IgD-negative memory B cell (primary cell): Measurements from ENCODE around the gene SLC6A3. TPM values are rescaled to one million over a fixed set of nuclear protein-coding genes. Genes with fewer than 3 reads are reported as not detected.

Source experiments
- H3K27ac Mint-ChIP-seq, 3 donors: one replicate each; pipeline ENCODE4 v1.8.0; 2020 to 2022; ENCODE audit warnings: mild to moderate bottlenecking in 3 of 3, mixed read lengths in 3 of 3, moderate library complexity in 1 of 3
- H3K27me3 Mint-ChIP-seq: one replicate; pipeline ENCODE4 v1.8.0; 2021; ENCODE audit warnings: mixed read lengths
- H3K36me3 Mint-ChIP-seq: one replicate; pipeline ENCODE4 v1.8.0; 2020; ENCODE audit warnings: mild to moderate bottlenecking, mixed read lengths
- H3K4me1 Mint-ChIP-seq, 3 donors: one replicate each; pipeline ENCODE4 v1.8.0; 2020 to 2022; ENCODE audit warnings: mixed read lengths in 3 of 3, mild to moderate bottlenecking in 1 of 3
- H3K4me3 Mint-ChIP-seq, 4 donors: one replicate each; pipeline ENCODE4 v1.8.0; 2020 to 2022; ENCODE audit warnings: mild to moderate bottlenecking in 4 of 4, mixed read lengths in 4 of 4, moderate library complexity in 3 of 4
- H3K9me3 Mint-ChIP-seq, 3 donors: one replicate each; pipeline ENCODE4 v1.8.0; 2020 to 2021; ENCODE audit warnings: mixed read lengths in 3 of 3, mild to moderate bottlenecking in 1 of 3
- polyA plus RNA-seq: library from polyadenylated mRNA; unstranded; fragments of 300-500 nt; fragmentation: Illumina TruSeq; gene quantifications from one replicate; pipeline ENCODE4 v1.2.3, GENCODE V29; 2021

SLC6A3 gene
- polyA plus RNA-seq, 1 donor from 2014 or later, result not detected

DNA sequence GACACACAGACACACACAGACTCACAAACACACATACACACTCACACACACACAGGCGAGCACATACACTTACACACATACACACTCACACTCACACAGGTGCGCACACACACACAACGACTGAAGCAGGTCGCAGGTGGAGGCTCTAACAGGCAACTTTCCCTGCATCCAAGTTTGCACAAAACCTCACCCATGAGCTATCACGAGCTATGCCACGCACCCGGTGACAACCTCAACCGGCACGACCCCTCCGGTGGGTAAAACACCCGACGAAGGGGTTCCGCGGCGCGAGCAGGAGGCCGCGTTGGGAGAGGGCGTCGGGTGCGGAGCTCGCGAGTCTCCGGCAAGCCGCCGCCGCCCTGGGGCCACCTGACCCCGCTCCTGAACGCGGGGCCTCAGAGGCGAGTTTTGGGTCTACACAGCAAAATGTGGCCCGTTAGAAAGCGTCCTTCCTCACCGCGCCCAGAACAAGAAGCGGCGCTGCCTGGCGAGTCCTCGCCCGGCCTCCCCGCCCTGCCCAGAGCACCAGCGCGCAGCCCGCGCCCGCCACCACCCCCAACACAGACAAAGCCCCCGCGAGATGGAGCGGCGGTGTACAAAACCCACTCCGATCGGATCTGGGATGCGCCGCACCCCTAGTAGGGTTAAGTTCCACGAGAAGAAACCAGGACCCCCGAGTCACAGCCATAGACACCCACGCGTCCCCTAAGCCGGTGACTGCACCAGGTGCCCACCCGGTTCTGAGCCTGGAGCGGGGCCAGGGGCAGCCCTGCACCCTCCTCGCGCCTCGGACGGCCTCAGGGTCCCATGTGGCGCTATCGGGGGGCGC, 665 bp downstream of the SLC6A3 start:
- H3K27me3 Mint-ChIP-seq, result peaks cover 44% of the 10 kb centered on the region
- no peak overlapping the region for H3K27ac Mint-ChIP-seq
- H3K4me3 Mint-ChIP-seq, result peak overlapping the region in 3 of 4 donors; percentile 55 to 81 (median 71)
- H3K4me1 Mint-ChIP-seq, result peaks cover 1 to 4% (median 2%) of the 10 kb centered on the region in 3 donors
- H3K36me3 Mint-ChIP-seq, result no peaks in the 10 kb centered on the region
- peaks cover 3 to 12% (median 7%) of the 10 kb centered on the region in 3 donors for H3K9me3 Mint-ChIP-seq

DNA sequence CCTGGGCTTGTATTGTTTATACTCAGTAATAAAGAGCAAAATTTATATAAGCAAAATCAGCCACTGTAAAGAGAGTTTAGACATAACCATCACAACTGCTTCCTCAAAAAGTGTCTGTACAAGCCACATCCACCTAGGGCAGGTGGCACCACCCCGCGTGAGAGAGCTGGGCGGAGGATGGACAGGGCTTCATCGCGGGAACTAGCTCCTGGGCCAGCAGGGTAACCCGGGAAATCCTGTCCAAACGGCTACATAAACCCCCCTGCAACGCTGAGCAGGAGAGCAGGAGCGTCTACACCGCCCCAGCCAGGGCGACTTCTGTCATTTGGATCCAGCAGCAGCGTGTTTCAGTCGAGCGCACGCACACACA, 1.3 kb downstream of the SLC6A3 start:
- Mint-ChIP-seq H3K27ac (no peak overlapping the region), H3K27me3 (peaks cover 46% of the 10 kb centered on the region), H3K4me3 (peak overlapping the region in 2 of 4 donors; percentile 81 to 82), H3K9me3 (peaks cover 3 to 12% (median 7%) of the 10 kb centered on the region in 3 donors), H3K4me1 (peaks cover 1 to 4% (median 2%) of the 10 kb centered on the region in 3 donors), H3K36me3 (no peaks in the 10 kb centered on the region)

DNA sequence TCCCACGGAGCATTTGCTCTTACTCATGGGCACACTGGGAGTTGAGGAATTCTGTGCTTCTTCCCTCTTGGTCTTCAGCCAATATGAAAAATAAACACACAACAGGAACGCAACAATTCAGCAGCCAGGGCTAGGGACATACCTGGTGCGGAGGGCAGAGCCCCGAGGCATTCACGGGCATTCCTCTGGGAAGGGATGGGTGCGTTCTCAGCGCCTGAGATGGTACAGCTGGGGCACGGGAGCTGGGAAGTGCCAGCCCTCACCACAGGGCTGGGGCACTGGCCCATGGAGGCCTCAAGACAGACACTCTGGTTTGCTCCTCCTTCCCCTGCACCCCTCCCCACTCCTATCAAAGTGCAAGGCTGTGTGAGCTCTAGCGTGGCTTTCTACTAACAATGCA, 2.1 kb downstream of the SLC6A3 start:
- peak overlapping the region in 1 of 4 donors; percentile 82 for H3K4me3 Mint-ChIP-seq
- no peaks in the 10 kb centered on the region for H3K36me3 Mint-ChIP-seq
- no peak overlapping the region for H3K27ac Mint-ChIP-seq
- peaks cover 50% of the 10 kb centered on the region for H3K27me3 Mint-ChIP-seq
- H3K4me1 Mint-ChIP-seq, result peaks cover 1 to 4% (median 2%) of the 10 kb centered on the region in 3 donors
- H3K9me3 Mint-ChIP-seq, result peaks cover 3 to 12% (median 7%) of the 10 kb centered on the region in 3 donors

DNA sequence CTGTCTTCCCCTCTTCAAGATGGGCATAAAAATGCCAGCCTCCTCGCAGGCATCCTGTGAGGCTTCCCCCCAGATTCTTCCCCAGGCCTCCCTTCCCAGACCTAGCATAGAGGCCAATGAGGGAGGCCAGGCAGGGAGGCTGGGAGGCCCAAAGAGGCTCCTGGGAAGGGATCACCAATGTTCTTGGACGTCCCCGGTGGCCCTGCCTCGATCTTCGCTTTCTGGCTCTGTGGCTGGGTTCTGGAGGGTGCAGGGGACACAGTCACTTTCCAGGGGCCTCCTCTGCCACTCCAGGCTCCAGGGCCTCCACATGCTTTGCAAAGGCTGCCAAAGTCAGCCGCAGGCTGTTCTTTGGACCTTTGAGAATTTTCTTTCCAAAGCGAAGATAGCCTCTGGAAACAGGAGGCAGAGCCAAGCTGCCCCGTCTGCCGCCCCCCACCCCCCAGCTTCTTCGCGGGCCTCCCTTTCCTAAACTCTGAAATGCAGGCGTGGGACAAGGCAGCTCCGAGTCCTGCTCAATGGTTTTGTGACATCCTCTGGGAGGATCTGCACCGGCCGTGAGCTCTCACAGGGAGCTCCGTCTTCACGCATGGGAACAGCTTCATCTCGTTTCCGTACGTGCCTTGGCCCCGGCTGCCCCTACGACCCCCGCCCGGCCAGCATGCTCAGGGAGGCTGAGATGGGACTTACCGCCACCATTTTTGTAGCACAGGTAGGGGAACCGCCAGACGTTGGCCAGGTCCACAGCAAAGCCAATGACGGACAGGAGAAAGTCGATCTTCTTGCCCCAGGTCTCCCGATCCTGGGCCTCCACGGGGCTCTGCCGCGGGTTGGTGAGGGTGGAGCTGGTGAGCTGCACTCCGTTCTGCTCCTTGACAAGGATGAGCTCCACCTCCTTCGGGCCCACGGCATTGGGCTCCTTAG, 2.8 kb downstream of the SLC6A3 start:
- H3K9me3 Mint-ChIP-seq, result peaks cover 3 to 12% (median 7%) of the 10 kb centered on the region in 3 donors
- peak overlapping the region in 1 of 4 donors; percentile 82 for H3K4me3 Mint-ChIP-seq
- H3K27ac Mint-ChIP-seq, result no peak overlapping the region
- H3K27me3 Mint-ChIP-seq, result peaks cover 51% of the 10 kb centered on the region
- H3K36me3 Mint-ChIP-seq, result no peaks in the 10 kb centered on the region
- H3K4me1 Mint-ChIP-seq, result peaks cover 1 to 4% (median 2%) of the 10 kb centered on the region in 3 donors

DNA sequence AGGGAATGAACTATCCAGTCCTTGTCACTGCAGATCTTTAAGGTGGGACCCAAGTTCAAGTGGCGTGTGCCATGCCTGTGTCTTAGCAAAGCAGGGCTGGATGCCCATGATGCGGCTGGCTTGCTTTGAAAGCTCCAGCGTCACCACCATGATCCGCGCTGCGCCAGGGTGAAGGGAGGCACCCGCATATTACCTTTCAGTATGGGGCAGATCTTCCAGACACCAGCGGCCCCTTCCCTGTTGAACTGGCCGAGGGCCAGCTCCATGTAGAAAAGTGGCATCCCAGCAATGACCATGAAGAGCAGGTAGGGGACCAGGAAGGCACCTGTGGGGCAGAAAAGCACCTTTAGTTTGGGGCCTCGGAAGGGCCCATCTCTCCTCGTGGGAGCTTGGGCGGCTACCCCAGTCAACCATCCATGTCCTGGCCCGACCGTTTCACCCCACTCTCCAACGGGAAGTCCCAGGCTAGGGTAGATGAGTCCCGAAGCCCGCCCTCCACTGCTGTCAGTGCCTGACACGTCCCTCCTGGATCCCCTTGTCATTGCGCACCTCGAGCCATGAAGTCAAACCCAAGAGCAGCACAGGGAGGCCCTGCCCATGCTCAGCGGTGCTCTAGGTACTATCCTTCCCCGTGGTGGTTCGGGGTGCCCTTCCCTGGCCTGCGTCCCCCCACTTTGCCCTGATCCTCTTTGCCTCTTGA, 3.9 kb downstream of the SLC6A3 start:
- no peak overlapping the region for H3K27ac Mint-ChIP-seq
- no peak overlapping the region for H3K4me3 Mint-ChIP-seq
- H3K36me3 Mint-ChIP-seq, result no peaks in the 10 kb centered on the region
- peaks cover 3 to 12% (median 7%) of the 10 kb centered on the region in 3 donors for H3K9me3 Mint-ChIP-seq
- H3K4me1 Mint-ChIP-seq, result peaks cover 1 to 4% (median 2%) of the 10 kb centered on the region in 3 donors
- H3K27me3 Mint-ChIP-seq, result peaks cover 41% of the 10 kb centered on the region

DNA sequence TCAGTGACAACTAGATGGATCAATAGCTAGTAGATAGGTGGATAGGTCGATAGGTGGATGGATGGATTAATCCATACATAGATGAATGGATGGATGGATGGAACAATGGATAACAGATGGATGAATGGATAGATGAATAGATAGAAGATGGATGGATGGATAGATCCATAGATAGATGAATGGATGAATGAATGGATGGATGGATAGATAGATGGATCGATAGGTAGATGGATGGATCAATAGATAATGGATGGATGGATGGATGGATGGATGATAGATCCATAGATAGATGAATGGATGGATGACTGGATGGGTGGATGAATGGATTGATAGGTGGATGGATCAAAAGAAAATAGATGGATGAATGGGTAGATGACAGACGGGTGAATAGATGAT, 5.1 kb downstream of the SLC6A3 start:
- H3K27ac Mint-ChIP-seq, result no peak overlapping the region
- H3K36me3 Mint-ChIP-seq, result no peaks in the 10 kb centered on the region
- peaks cover 41% of the 10 kb centered on the region for H3K27me3 Mint-ChIP-seq
- peaks cover 3 to 12% (median 7%) of the 10 kb centered on the region in 3 donors for H3K9me3 Mint-ChIP-seq
- peaks cover 1 to 4% (median 2%) of the 10 kb centered on the region in 3 donors for H3K4me1 Mint-ChIP-seq
- H3K4me3 Mint-ChIP-seq, result no peak overlapping the region

DNA sequence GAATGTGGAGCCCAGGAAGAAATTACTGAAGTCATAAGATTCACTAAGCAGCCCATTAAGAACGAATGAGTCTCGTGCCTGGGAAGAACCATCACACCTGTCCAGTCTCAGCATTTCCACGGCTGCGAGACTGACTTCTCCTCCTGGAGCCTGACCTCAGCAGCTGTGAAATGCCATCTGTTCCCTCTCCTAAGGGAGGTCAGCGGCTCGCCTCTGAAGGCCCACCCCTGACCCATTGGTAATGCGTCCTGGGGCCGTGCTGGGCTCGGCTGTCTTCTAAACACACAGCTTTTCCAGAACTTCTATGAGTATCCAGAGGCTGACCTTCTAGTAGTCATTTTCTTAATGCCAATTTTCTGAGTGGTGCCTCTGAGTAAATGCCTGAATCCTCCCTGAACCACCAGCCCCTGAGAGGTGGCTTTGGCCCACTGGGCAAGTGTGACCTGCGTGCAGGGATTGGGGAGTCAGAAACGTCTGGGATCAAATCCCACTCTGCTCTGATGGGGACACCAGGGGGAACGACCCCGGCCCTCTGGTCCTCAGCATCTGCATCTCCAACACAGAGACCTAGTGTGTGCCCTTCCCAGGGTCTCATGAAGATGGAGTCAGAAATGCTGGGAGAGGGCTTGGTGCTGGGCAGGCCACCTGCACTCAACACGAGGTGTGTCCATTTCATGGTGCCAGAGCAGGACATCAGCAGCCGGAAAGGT, 5.7 kb downstream of the SLC6A3 start:
- H3K36me3 Mint-ChIP-seq, result no peaks in the 10 kb centered on the region
- H3K4me3 Mint-ChIP-seq, result no peak overlapping the region
- H3K9me3 Mint-ChIP-seq, result peaks cover 3 to 12% (median 7%) of the 10 kb centered on the region in 3 donors
- peaks cover 1 to 4% (median 2%) of the 10 kb centered on the region in 3 donors for H3K4me1 Mint-ChIP-seq
- H3K27me3 Mint-ChIP-seq, result peaks cover 38% of the 10 kb centered on the region
- H3K27ac Mint-ChIP-seq, result no peak overlapping the region

DNA sequence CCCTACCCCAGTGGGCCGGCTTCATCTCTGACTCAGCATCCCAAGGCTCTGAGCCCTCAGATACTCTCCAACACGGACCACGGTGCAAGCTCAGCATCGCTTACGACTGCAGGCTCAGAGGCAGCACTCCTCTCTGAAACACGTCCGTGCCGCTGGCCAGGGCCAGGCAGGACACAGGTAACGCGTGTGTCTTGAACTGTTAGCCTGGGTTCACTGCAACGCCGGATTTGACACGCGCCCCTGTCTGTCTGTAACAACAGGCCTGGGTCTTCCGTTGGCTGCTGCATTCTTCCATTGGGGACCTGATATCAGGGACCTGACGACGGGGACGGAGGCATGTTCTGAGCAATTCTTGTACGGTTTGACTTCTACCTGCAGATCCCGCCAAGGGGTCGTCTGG, 6.4 kb downstream of the SLC6A3 start:
- Mint-ChIP-seq H3K9me3 (peaks cover 2 to 12% (median 7%) of the 10 kb centered on the region in 3 donors), H3K27me3 (peaks cover 33% of the 10 kb centered on the region), H3K4me1 (peaks cover under 1 to 2% (median 2%) of the 10 kb centered on the region in 3 donors), H3K27ac (peak overlapping the region in 1 of 3 donors; percentile 31), H3K36me3 (no peaks in the 10 kb centered on the region), H3K4me3 (no peak overlapping the region)

DNA sequence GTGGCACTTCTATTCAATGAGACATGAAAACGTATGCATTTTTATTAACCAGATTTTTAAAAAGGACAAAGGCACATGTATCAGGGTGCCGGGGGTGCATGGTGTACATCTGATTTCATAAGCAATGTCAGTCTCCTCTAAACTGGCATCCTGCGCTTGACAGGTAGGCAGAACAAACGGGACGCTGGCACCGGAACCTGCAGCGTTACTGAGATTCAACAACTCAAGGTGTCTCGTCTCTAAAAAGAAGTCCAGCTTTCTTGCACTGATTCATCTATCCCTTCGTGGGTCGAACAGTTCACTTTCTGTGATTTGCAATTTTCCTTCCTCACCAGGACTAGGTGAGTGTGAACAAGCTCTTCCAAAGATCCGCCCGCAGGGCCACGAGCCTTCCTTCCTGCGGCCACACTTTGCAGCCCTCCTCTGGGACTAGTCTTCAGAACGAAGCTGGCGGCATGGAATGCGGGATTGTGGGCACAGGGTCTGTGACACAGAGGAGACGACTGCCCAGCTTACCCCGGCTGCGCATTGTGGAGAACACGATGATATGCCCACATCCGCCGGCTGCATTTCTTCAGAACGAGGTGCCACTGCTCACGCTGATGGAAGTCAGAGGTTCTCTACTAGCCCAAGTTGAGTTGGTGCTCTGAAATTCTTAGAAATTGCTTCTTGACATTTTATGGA, 7.2 kb downstream of the SLC6A3 start:
- H3K27me3 Mint-ChIP-seq, result peaks cover 27% of the 10 kb centered on the region
- no peak overlapping the region for H3K27ac Mint-ChIP-seq

DNA sequence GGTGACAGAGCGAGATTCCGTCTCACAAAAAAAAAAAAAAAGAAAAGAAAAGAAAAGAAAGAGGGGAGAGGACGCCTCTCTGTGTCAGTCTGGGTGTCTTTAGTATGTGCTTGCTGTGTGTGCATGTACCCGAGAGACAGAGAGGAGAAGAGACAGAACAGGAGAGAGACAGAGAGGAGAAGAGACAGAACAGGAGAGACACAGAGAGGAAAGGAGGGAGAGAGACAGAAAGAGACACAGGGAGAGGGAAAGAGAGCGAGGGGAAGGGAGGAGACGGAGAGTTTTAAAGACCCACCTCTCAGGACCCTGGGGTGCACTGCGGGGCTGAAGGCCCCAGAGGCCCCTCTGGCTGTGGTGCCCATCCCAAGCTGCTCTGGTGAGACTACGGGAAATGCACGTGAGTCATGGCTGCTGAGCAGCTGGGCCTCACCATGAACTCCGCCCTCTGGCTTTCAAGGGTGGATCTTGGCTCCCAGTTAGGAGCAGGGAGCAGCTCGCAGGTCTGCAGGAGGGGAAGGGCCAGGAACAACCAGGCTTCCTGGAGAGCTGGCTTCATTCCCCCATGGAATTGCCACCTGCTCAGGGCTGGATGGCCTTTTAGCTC, 7.9 kb downstream of the SLC6A3 start:
- no peak overlapping the region for H3K4me3 Mint-ChIP-seq

More for the DNA sequence above, 7.2 kb downstream of the SLC6A3 start:
- Mint-ChIP-seq H3K36me3 (no peaks in the 10 kb centered on the region), H3K4me3 (no peak overlapping the region), H3K4me1 (no peaks in the 10 kb centered on the region), H3K9me3 (peaks cover 3 to 12% (median 12%) of the 10 kb centered on the region in 3 donors)

DNA sequence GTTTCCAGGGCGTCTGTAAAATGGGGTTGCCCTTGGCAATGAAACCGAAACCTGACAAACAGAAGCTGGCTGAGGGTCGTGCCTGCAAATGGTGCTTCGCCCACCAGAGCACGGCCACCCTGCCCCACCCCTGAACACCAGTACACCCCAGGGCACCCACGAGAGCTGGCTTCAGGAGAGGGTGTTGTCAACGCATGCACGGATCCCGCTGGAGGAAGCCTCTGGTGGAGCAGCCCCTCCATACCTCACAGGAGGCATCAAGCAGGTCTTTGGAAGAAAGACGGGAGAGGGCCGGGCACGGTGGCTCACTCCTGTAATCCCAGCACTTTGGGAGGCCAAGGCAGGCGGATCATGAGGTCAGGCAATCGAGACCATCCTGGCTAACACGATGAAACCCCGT, 8.6 kb downstream of the SLC6A3 start:
- Mint-ChIP-seq H3K36me3 (no peaks in the 10 kb centered on the region), H3K4me1 (no peaks in the 10 kb centered on the region), H3K27me3 (peaks cover 18% of the 10 kb centered on the region), H3K9me3 (peaks cover 3 to 12% (median 12%) of the 10 kb centered on the region in 3 donors), H3K27ac (no peak overlapping the region), H3K4me3 (no peak overlapping the region)

More for the DNA sequence above, 7.9 kb downstream of the SLC6A3 start:
- Mint-ChIP-seq H3K9me3 (peaks cover 3 to 12% (median 12%) of the 10 kb centered on the region in 3 donors), H3K36me3 (no peaks in the 10 kb centered on the region), H3K4me1 (no peaks in the 10 kb centered on the region), H3K27ac (no peak overlapping the region), H3K27me3 (peaks cover 21% of the 10 kb centered on the region)

DNA sequence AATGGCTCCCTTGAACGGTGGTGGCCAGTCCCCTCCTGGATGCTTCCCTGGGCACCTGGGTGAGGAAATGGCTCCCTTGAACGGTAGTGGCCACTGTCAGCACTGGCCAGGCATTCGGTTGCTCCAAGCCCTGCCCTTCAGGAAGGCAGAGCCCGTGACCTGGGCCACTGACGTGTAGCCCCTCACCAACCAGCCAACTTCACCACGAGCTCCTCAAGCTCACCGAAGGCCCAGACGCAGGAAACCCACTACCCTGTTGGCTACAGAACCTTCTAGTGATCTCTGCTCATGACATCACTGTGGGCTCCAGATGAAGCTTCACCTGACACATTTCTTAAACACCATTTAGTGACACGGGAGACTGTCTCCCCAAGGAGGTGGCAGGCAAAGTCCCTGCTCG, 9.2 kb downstream of the SLC6A3 start:
- Mint-ChIP-seq H3K36me3 (no peaks in the 10 kb centered on the region), H3K4me3 (no peak overlapping the region), H3K27me3 (peaks cover 17% of the 10 kb centered on the region), H3K4me1 (no peaks in the 10 kb centered on the region), H3K27ac (no peak overlapping the region), H3K9me3 (peaks cover 3 to 12% (median 12%) of the 10 kb centered on the region in 3 donors)

DNA sequence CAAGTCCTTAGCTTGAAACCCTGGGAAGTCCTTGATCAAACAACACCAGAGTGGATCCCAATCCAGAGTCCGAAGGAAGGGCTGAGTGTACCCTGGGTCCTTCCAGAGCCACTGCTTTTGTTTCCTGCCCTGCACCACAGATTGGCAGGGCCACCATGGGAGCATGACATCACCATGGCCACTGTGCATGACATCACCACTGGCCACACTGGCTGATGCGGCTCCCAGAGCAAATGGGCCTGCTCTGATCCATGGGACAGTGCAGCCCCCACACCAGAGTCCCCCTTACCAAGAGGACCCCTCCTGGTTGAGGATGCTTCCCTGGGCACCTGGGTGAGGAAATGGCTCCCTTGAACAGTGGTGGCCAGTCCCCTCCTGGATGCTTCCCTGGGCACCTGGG, 9.9 kb downstream of the SLC6A3 start:
- Mint-ChIP-seq H3K27me3 (peaks cover 17% of the 10 kb centered on the region), H3K27ac (no peak overlapping the region), H3K9me3 (peaks cover 7 to 9% (median 7%) of the 10 kb centered on the region in 3 donors), H3K4me3 (no peak overlapping the region), H3K36me3 (no peaks in the 10 kb centered on the region), H3K4me1 (no peaks in the 10 kb centered on the region)
